Testis (tissue), 2 donors: Measurements from ENCODE around the gene GRN.

Experiments
- POLR2A ChIP-seq: fragments of 450-650 bp; IDR thresholded peaks from one replicate; pipeline ENCODE4 v1.6.1; 2017; ENCODE audit warnings: antibody characterized with exemption, mild to moderate bottlenecking, moderate library complexity
- TF ChIP-seq, protein P1 (sequence below), 3 experiments: fragments of 450-650 bp in 2 of 3; fragments of 200-600 bp in 1 of 3; sonication (generic) in 1 of 3; IDR thresholded peaks; one replicate each; pipeline ENCODE4 v1.5.1; 2016 to 2019; ENCODE audit warnings: antibody characterized with exemption in 3 of 3, mild to moderate bottlenecking in 2 of 3, moderate library complexity in 1 of 3

- no peak for TF ChIP-seq POLR2A
- TF ChIP-seq, protein P1, sequence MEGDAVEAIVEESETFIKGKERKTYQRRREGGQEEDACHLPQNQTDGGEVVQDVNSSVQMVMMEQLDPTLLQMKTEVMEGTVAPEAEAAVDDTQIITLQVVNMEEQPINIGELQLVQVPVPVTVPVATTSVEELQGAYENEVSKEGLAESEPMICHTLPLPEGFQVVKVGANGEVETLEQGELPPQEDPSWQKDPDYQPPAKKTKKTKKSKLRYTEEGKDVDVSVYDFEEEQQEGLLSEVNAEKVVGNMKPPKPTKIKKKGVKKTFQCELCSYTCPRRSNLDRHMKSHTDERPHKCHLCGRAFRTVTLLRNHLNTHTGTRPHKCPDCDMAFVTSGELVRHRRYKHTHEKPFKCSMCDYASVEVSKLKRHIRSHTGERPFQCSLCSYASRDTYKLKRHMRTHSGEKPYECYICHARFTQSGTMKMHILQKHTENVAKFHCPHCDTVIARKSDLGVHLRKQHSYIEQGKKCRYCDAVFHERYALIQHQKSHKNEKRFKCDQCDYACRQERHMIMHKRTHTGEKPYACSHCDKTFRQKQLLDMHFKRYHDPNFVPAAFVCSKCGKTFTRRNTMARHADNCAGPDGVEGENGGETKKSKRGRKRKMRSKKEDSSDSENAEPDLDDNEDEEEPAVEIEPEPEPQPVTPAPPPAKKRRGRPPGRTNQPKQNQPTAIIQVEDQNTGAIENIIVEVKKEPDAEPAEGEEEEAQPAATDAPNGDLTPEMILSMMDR (IDR thresholded peaks at IDR 0.05): no peak
These were observed 1.2 kb downstream of the GRN start for GRCh38 chr17:44346064-44346844.
